Pancreas (tissue), 10 donors: Measurements from ENCODE around the gene FOXB1. TPM values are rescaled to one million over a fixed set of nuclear protein-coding genes. Genes with fewer than 3 reads are reported as not detected.
A peak's percentile ranks its signal among the peaks of the same experiment; 100 is the strongest.

Source experiments
- ATAC-seq, 4 donors: fragments of 200-7000 bp; cut with Tn5 transposase; one replicate each; pipeline versions ENCODE4 v1.8.0 to v1.9.1; 2020; ENCODE audit warnings: mild to moderate bottlenecking in 4 of 4, moderate library complexity in 4 of 4
- DNase-seq, 6 donors: peaks; one replicate each; pipeline ENCODE4 v3.0.0-alpha.2; 2020
- FAIRE-seq: peaks from 2 replicates; lab custom pipeline; 2012; peaks lifted over from hg19 to GRCh38; lab: Jason Lieb, UNC
- H3K27ac ChIP-seq, 4 donors: fragments of 200-600 bp; sonication (generic); 1 replicate in 3 of 4; 2 replicates in 1 of 4; pipeline versions ENCODE4 v1.5.0 to v1.8.0; 2020
- H3K27me3 ChIP-seq, 4 donors: fragments of 200-600 bp; one replicate each; pipeline ENCODE4 v1.8.0; 2021
- H3K36me3 ChIP-seq, 3 donors: fragments of 200-600 bp; sonication (generic) in 1 of 3; one replicate each; pipeline versions ENCODE4 v1.5.0 to v1.8.0; 2020 to 2021
- H3K4me1 ChIP-seq, 3 donors: fragments of 200-600 bp; one replicate each; pipeline ENCODE4 v1.8.0; 2021
- H3K4me3 ChIP-seq, 4 donors: fragments of 200-600 bp; sonication (generic) in 2 of 4; one replicate each; pipeline versions ENCODE4 v1.5.0 to v1.8.0; 2020 to 2021
- H3K9me3 ChIP-seq, 4 donors: fragments of 200-600 bp; one replicate each; pipeline ENCODE4 v1.8.0; 2021
- CTCF ChIP-seq, 4 donors: fragments of 200-600 bp; sonication (generic) in 3 of 4; IDR thresholded peaks; one replicate each; pipeline versions ENCODE4 v1.5.0 to v1.8.0; 2021; ENCODE audit warnings: antibody characterized with exemption in 4 of 4
- WGBS, 2 donors: extraction: QIAGEN DNeasy Blood & Tissue Kit; methylation state at CpG; one replicate each; pipeline ENCODE4 v1.1.7; 2013; 5-methylcytosine and 5-hydroxymethylcytosine counted together
- intact Hi-C, 3 donors: fragments of 100-400 bp; cut with DNase I; formaldehyde crosslinking; loops; one replicate each; pipeline versions ENCODE4 v1.11.1 to v1.14.2; 2022
- polyA plus RNA-seq, 2 donors: library from polyadenylated mRNA; stranded (reverse); fragments of 200-250 nt; gene quantifications; one replicate each; pipeline ENCODE4 v1.2.3, GENCODE V29; 2013
- total RNA-seq, 6 donors: library from RNA; stranded (reverse); fragmentation: NEBNext Ultra II Directional in 4 of 6; extraction: Animal tissue kit (Norgen Biotek cat#: 25700) in 4 of 6; gene quantifications; one replicate each; pipeline versions ENCODE4 v1.2.1 to v1.2.4, GENCODE V29; 2021 to 2023
- donor health status: healthy with polysubstance abuse.
- donor health status: DM: no; HTN: no; CAD: no; lungs with moderate emphysema.
- donor health status: DM: no; HTN: no; CAD: no.
- donor health status: control.
- donor health status: control.
- donor health status: Bipolar disorder and iron deficiency.
- donor health status: DM: yes; HTN: yes; CAD: no.
- donor health status: DM: no; HTN: no; CAD: no.
- donor health status: DM: no; HTN: no; CAD: no.
- donor health status: DM: yes; HTN: yes; CAD: no.

Gene FOXB1
- total and polyA plus RNA-seq, 8 donors, result not detected

- no peak for ATAC-seq
- Histone ChIP-seq H3K9me3 (no peaks in the 10 kb centered on the region), H3K4me3 (no peak overlapping the region), H3K27me3 (peaks cover 14 to 86% (median 23%) of the 10 kb centered on the region in 4 donors), H3K4me1 (peaks cover 0 to 4% (median 3%) of the 10 kb centered on the region in 3 donors), H3K36me3 (no peaks in the 10 kb centered on the region), H3K27ac (no peak overlapping the region)
- no peak for TF ChIP-seq CTCF (IDR thresholded peaks at IDR 0.05)
- 5 to 6% methylated on average over 41 of the region's 41 CpGs for WGBS, 2 donors
- FAIRE-seq, result no peak
- DNase-seq, result peak in 1 of 6 donors; percentile 62
- intact Hi-C loops, result no loop called here
These were observed 9.1 kb upstream of the FOXB1 start for GRCh38 chr15:59994888-59995557.

GRCh38 chr15:59995568-59996297 lies 8.4 kb upstream of the FOXB1 start:
- H3K27ac ChIP-seq, result no peak overlapping the region
- WGBS, 2 donors, result 15 to 17% methylated on average over 24 of the region's 24 CpGs
- H3K4me1 ChIP-seq, result peaks cover 0 to 4% (median 3%) of the 10 kb centered on the region in 3 donors
- no peaks in the 10 kb centered on the region for H3K9me3 ChIP-seq
- no peak for DNase-seq
- no peak for FAIRE-seq
- TF ChIP-seq CTCF (IDR thresholded peaks at IDR 0.05), result no peak
- intact Hi-C loops, result no loop called here
- no peak for ATAC-seq
- H3K4me3 ChIP-seq, result no peak overlapping the region
- H3K27me3 ChIP-seq, result peaks cover 14 to 93% (median 25%) of the 10 kb centered on the region in 4 donors
- H3K36me3 ChIP-seq, result no peaks in the 10 kb centered on the region

GRCh38 chr15:59996298-59997041 lies 7.6 kb upstream of the FOXB1 start:
- H3K27ac ChIP-seq, result no peak overlapping the region
- WGBS, 2 donors, result 3 to 6% methylated on average over 27 of the region's 27 CpGs
- intact Hi-C loops, result no loop called here
- no peak overlapping the region for H3K4me3 ChIP-seq
- no peaks in the 10 kb centered on the region for H3K9me3 ChIP-seq
- no peak for TF ChIP-seq CTCF (IDR thresholded peaks at IDR 0.05)
- H3K4me1 ChIP-seq, result peaks cover 0 to 4% (median 3%) of the 10 kb centered on the region in 3 donors
- peaks cover 14 to 95% (median 29%) of the 10 kb centered on the region in 4 donors for H3K27me3 ChIP-seq
- no peak for FAIRE-seq
- no peak for DNase-seq
- ATAC-seq, result peak in 2 of 4 donors; percentile 25 to 31
- H3K36me3 ChIP-seq, result no peaks in the 10 kb centered on the region

GRCh38 chr15:59997070-59997701 lies 6.9 kb upstream of the FOXB1 start:
- intact Hi-C loops, result no loop called here
- ATAC-seq, result peak in 3 of 4 donors; percentile 11 to 54 (median 14)
- 3 to 6% methylated on average over 33 to 36 of the region's 36 CpGs for WGBS, 2 donors
- TF ChIP-seq CTCF (IDR thresholded peaks at IDR 0.05), result no peak
- DNase-seq, result peak in 1 of 6 donors; percentile 16
- Histone ChIP-seq H3K27ac (no peak overlapping the region), H3K9me3 (no peaks in the 10 kb centered on the region), H3K27me3 (peaks cover 14 to 95% (median 30%) of the 10 kb centered on the region in 4 donors), H3K4me3 (peak overlapping the region in 1 of 4 donors; percentile 30), H3K4me1 (peaks cover 0 to 4% (median 3%) of the 10 kb centered on the region in 3 donors), H3K36me3 (no peaks in the 10 kb centered on the region)
- no peak for FAIRE-seq
